Frontal cortex (tissue), 4 donors: ENCODE data around the gene SPIRE1. TPM values are rescaled to one million over a fixed set of nuclear protein-coding genes. Genes with fewer than 3 reads are reported as not detected.
"Not testable (repeated sequence)": the region's sequence is repeated elsewhere in the genome, so short reads cannot be mapped to it uniquely, and the experiment has no call there.

Experiments
- DNase-seq, 2 donors: peaks; one replicate each; pipeline ENCODE4 v3.0.0; 2012; ENCODE audit warnings: low spot score in 2 of 2
- FAIRE-seq: peaks from 2 replicates; lab custom pipeline; 2012; peaks lifted over from hg19 to GRCh38; lab: Jason Lieb, UNC
- total RNA-seq: library from RNA; depleted of rRNA; stranded (reverse); fragments of >200 nt; gene quantifications from one replicate; pipeline ENCODE4 v1.2.3, GENCODE V29; 2014
- donor health status: control.
- donor health status: control.
- donor health status: control.

The SPIRE1 gene
- total RNA-seq, 1 donor from 2014 or later, result 104 TPM

GRCh38 chr18:12517142-12517825 lies 140.6 kb downstream of the SPIRE1 start:
- DNase-seq (no peak), FAIRE-seq (no peak)

DNA sequence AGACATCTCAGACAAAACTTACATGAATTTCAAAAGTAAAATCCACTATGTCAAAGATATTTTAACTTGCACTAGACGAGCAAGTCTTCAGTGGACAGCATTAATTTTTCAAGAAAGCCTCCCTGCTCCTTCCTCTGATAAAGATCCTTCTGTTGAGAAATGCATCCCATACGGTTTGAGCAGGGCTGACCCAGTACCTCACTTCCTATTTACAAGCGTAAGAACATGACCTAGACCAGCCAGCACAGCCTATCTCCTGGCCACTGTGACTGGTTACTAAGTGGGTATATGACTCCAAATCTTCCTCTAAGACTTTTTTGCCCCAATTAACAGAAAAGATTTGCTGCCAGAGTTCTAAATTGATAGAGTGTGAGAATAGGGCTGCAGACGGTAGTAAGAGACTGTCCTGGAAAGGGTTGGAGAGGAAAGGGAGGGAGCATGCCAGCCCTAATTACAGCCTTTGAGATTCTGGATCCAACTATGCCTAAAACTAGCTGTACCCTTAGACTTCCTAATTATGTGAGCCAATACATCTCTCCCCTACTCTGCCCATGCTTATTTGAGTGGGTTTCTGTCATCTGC lies 141.8 kb downstream of the SPIRE1 start:
- DNase-seq, result no peak
- no peak for FAIRE-seq

GRCh38 chr18:12515550-12515949 lies 142.4 kb downstream of the SPIRE1 start:
- no peak for DNase-seq
- FAIRE-seq, result no peak

- FAIRE-seq (no peak), DNase-seq (no peak)
Measured at GRCh38 chr18:12507007-12507406, 150.9 kb downstream of the SPIRE1 start.

DNA sequence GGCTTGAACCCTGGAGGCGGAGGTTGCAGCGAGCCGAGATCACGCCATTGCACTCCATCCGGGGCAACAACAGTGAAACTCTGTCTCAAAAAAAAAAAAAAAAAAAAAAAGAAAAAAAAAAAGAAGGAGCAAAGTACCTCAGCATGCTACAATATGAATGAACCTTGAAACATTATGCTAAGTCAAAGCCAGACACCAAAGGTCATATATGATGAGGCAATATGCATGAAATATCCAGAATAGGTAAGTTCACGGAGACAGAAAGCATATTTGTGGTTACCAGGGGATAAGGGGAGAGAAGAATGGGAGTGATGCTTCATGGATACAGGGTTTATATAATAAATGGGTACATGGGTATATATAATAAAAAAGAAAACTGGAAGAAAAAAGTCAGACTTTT lies 156.9 kb downstream of the SPIRE1 start:
- DNase-seq, result no peak
- FAIRE-seq, result no peak

- FAIRE-seq (no peak), DNase-seq (no peak)
Measured at GRCh38 chr18:12497839-12498238, 160.1 kb downstream of the SPIRE1 start.

- no peak for FAIRE-seq
- DNase-seq, result no peak
Measured at GRCh38 chr18:12497296-12497695, 160.6 kb downstream of the SPIRE1 start.

DNA sequence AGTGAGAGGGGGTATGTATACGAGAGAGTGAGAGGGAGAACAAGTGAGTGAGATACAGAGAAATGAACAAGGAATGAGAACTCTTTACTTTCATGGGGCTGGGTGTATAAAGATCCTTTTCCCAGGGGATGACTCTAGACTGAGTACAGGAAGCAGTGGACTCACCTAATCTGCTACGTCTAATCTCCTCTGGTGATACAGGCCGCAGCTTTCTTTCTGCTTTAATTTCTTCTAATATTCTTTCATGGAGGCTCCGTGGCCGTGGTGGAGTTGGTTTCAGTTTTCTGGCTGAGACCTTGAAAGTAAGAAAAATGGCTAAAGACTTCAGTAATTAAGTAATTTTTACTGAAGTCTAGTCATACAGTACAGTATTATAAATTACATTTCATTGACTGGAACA lies 165.0 kb downstream of the SPIRE1 start:
- no peak for DNase-seq
- FAIRE-seq, result no peak

GRCh38 chr18:12491611-12492435 lies 166.1 kb downstream of the SPIRE1 start:
- FAIRE-seq (no peak), DNase-seq (no peak)

GRCh38 chr18:12485479-12486105 lies 172.3 kb downstream of the SPIRE1 start:
- FAIRE-seq (no peak), DNase-seq (no peak)

DNA sequence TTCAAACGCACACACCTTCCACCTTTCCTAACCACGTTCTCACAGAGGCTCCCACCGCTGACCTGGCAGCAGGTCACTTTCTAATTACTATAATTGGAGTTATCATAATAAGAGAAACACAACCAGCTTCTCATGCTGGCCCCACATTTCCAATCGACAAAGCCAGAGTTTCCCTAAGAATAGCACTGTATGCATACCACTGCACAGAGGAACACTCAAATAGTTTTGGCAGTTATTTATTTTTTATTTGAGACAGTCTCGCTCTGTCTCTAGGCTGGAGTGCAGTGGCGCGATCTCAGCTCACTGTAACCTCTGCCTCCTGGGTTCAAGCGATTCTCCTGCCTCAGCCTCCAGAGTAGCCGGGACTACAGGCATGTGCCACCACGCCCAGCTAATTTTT lies 176.0 kb downstream of the SPIRE1 start:
- DNase-seq, FAIRE-seq: not testable (repeated sequence)

DNA sequence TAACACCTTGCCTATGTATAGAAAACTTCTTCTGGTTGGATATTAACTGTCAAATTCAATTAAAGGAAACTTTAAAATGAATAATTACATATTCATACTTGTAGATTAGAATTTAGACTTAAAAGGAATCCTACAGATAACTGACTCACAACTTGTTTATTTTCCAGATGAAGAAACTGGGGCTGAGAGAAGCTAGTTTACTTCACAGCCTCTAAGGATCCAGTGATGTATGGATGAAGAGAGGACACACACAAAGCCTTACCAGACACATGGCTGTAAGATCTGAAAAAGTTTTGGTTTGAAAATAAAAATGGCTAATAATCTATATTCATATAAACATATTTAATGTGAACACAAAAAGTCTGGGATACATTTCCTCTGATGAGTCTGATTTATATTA lies 177.9 kb downstream of the SPIRE1 start:
- FAIRE-seq (no peak), DNase-seq (no peak)

DNA sequence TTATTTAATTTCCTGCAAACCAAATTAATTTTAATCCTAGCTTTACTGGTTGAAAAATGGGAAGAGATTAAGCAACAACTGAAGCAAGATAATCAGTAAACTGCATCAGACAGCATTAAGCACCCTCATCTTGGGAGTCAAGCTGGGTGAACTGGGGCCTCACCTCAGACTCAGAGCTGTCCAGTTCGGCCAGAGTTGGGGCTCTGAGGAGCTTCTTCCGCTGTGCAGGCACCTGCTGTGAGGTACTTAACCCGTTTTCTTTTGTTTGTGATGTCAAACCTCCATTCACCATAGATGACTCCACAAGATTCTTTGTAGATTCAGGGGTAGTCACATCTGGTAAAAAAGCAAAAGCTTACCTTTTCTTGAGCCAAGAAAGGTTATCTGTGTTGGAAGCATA lies 178.4 kb downstream of the SPIRE1 start:
- no peak for FAIRE-seq
- DNase-seq, result no peak

DNA sequence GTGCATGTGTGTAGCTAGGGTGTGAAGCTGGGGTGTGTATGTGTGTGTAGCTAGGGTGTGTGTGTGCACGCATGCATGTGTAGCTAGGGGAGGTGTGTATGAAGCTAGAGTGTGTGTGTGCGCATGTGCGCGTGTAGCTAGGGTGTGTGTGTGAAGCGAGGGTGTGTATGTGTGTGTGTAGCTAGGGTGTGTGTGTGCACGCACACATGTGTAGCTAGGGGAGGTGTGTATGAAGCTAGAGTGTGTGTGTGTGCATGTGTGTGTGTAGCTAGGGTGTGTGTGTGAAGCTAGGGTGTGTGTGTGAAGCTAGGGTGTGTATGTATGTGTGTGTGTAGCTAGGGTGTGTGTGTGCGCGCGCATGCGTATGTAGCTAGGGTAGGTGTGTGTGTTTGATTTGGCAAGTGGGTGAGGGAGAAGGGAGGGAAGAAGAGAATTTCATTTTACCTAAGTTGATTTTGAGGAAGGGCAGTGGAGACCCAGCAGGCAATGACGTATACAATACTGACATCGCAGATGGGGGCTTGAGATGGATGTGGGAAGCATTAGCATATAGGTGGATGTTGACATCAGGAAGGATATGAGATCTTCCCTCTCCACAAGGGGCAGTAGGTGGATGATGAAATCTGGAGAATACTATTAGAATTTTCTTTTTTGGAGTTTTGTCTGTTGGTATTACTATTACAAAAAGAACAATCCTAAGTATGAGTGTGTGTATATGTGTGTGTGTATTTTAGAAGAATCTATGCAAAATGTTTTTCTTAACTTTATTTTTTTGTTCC lies 179.4 kb downstream of the SPIRE1 start:
- FAIRE-seq (no peak), DNase-seq (no peak)

DNA sequence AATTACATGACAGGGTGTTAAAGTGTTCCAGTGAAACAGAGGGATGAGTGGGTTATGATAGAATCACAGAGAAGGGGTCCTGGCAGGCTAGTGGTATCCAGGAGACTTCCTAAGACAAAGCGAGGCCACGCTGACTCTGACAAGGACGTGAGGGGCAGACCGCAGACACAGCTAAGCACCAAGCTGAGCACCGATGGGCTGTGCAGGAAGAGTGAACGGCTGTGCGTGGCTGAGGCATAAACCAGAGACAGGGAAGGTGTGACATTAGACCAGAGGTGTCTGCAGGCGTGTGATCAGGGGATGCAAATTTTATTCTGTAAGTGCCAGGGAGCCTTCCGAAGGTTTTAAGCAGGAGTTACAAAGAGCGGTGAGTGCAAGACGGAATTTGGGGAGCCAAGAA lies 180.3 kb downstream of the SPIRE1 start:
- FAIRE-seq, result no peak
- DNase-seq, result no peak

GRCh38 chr18:12476955-12477354 lies 181.0 kb downstream of the SPIRE1 start:
- no peak for FAIRE-seq
- no peak for DNase-seq

DNA sequence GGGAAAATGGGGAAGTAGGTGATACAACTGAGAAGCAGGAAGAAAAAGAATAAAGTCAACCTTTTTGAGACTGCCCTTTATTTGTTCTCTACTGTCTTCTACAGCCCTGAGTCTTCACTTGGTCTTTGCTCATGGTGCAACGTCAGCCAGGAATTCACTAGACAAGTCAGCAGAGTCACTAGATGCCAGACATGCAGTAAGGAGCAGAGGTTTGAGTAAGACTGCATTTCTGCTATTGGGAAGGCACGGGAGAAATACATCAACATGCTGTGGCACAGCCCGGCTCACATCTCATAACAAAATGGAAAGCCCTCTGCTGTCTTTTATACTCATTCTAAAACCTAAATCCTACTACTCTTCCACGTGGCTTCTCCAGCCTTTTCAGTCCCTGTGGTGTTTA lies 183.0 kb downstream of the SPIRE1 start:
- no peak for DNase-seq

GRCh38 chr18:12474146-12474545 lies 183.8 kb downstream of the SPIRE1 start:
- no peak for DNase-seq
- FAIRE-seq, result no peak

More for the DNA sequence above, 183.0 kb downstream of the SPIRE1 start:
- FAIRE-seq, result no peak

DNA sequence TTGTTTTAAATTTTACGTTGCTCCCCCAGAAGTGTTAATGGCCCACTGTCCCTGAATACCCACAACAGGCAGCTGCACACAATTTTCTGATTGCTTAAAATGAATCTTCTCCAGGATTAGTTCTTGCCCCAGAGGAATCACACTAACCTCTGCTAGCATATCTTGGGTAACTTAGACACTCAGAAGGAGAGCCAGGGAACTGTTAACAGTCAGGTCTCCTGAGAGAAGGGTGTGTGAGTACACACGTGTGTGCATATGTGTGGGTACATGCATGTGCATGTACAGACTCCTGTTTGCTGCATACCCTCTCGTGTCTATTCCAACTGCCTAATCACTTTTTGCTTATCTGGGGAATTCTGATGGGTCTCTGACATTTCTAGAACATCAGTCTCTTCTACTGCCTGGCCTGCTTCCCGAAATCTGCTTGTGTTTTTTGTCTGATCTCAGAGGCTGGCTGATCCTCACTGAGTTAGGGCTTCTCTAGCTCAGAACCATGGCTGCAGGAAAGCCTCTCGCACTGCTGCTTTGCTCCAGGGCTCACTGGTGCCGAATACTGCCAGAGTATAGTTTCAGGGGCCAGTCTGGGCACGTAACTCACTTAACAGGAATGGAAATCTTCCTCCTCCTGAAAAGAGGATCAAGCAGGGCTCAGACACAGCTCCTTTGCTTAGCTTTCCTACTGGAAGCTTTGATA lies 187.4 kb downstream of the SPIRE1 start:
- FAIRE-seq (no peak), DNase-seq (no peak)
